ENCODE measurements around the gene CAPZB. TPM values are rescaled to one million over a fixed set of nuclear protein-coding genes. Genes with fewer than 3 reads are reported as not detected.

CAPZB gene
- polyA plus RNA-seq, 3 donors = 290 to 504 (median 407) TPM

DNA sequence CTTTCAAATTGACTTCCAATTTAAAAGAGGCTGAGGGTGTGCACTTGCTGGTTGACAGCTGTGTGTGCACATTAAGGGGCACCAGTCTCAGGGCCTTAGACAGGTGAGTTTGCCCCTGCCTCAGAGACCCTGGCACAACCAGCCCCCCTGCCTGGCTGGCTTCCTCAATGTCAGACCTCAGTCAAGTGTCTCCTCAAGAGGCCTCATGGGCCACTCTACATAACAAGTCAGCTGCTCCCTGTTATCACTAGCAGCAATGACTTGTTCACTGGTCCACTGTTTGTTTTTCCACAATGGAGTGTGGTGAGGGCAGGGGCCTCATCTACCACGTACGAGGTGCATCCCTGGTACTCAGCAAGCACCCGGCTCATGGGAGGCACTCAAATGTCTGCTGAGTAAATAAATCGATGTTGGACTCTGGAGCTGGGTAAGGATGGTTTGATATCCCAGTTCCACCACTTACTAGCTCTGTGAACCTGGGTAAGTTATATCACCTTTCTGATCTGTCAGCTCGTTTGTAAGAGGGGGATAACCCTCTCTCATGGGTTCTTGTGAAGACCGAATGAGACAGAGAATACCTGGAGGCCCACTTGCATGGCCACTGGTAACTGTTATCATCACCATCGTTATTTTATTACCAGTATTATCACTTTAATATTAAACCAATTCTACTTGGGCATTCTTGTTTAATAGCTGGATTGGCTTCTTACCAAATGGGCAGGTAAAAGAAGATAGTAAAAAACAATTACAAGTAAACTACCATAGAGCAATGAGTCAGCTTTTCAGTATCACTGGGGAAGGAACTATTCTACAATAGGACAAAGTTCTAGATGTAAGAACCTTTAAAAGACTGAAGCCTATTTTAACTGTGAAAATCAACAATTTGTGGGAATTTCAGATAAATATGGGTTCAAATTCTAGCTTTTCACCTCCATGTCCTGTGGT, 108.6 kb downstream of the CAPZB start:
- H2AFZ ChIP-seq (ENCODE audit: insufficient read depth, low read depth, low read length, poor library complexity, severe bottlenecking) = no peak overlapping the region
- H4K20me1 ChIP-seq (ENCODE audit: insufficient read depth, low read length) = peaks cover 98% of the 10 kb centered on the region
- DNase-seq = no peak
- H3K9me3 ChIP-seq (replicated peaks in 1 of 2; ENCODE audit: control insufficient read depth in 1 of 2, insufficient read depth in 1 of 2, low read length in 2 of 2) = no peaks in the 10 kb centered on the region
- H3K4me3 ChIP-seq (replicated peaks in 1 of 3; ENCODE audit: low read depth in 2 of 3, low read length in 3 of 3) = no peak overlapping the region
- WGBS (ENCODE audit: insufficient coverage) = 93% methylated on average over 2 of the region's 7 CpGs
- H3K4me3 Mint-ChIP-seq = no peak overlapping the region
- intact Hi-C loops (cut with micrococcal nuclease) = no loop called here
- peaks cover 78 to 90% of the 10 kb centered on the region in 2 donors for H3K36me3 Mint-ChIP-seq
- no peaks in the 10 kb centered on the region for H3K27me3 ChIP-seq (ENCODE audit: control insufficient read depth in 2 of 2, insufficient read depth in 2 of 2, low read length in 2 of 2)
- TF ChIP-seq, protein P1, sequence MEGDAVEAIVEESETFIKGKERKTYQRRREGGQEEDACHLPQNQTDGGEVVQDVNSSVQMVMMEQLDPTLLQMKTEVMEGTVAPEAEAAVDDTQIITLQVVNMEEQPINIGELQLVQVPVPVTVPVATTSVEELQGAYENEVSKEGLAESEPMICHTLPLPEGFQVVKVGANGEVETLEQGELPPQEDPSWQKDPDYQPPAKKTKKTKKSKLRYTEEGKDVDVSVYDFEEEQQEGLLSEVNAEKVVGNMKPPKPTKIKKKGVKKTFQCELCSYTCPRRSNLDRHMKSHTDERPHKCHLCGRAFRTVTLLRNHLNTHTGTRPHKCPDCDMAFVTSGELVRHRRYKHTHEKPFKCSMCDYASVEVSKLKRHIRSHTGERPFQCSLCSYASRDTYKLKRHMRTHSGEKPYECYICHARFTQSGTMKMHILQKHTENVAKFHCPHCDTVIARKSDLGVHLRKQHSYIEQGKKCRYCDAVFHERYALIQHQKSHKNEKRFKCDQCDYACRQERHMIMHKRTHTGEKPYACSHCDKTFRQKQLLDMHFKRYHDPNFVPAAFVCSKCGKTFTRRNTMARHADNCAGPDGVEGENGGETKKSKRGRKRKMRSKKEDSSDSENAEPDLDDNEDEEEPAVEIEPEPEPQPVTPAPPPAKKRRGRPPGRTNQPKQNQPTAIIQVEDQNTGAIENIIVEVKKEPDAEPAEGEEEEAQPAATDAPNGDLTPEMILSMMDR (IDR thresholded peaks at IDR 0.05) = no peak
- H3K9me3 Mint-ChIP-seq = peaks cover 0 to 5% (median 0%) of the 10 kb centered on the region in 7 donors
- H3K27me3 Mint-ChIP-seq (ENCODE audit: low read depth in 3 of 3) = no peaks in the 10 kb centered on the region
- peak overlapping the region in 1 of 7 donors; percentile 63 for H3K27ac Mint-ChIP-seq
- peaks cover 0 to 3% of the 10 kb centered on the region in 2 donors for H3K4me1 ChIP-seq (ENCODE audit: control insufficient read depth in 1 of 2, insufficient read depth in 2 of 2, low read length in 2 of 2)
- H3K27ac ChIP-seq (ENCODE audit: low read depth in 1 of 2, low read length in 2 of 2) = peak overlapping the region in 1 of 2 donors; percentile 49
- peaks cover 11% of the 10 kb centered on the region for H3K79me2 ChIP-seq (ENCODE audit: insufficient read depth, low read length)
- peaks cover 77 to 100% of the 10 kb centered on the region in 2 donors for H3K36me3 ChIP-seq (replicated peaks in 1 of 2; ENCODE audit: control insufficient read depth in 1 of 2, insufficient read depth in 2 of 2, low read length in 2 of 2)
- peaks cover 7% of the 10 kb centered on the region for H3K4me1 Mint-ChIP-seq
- H3K9ac ChIP-seq (ENCODE audit: insufficient read depth, low read length, poor library complexity, severe bottlenecking) = no peak overlapping the region
- H3K4me2 ChIP-seq (replicated peaks; ENCODE audit: extremely low read depth, low read length, poor library complexity, severe bottlenecking) = no peak overlapping the region

DNA sequence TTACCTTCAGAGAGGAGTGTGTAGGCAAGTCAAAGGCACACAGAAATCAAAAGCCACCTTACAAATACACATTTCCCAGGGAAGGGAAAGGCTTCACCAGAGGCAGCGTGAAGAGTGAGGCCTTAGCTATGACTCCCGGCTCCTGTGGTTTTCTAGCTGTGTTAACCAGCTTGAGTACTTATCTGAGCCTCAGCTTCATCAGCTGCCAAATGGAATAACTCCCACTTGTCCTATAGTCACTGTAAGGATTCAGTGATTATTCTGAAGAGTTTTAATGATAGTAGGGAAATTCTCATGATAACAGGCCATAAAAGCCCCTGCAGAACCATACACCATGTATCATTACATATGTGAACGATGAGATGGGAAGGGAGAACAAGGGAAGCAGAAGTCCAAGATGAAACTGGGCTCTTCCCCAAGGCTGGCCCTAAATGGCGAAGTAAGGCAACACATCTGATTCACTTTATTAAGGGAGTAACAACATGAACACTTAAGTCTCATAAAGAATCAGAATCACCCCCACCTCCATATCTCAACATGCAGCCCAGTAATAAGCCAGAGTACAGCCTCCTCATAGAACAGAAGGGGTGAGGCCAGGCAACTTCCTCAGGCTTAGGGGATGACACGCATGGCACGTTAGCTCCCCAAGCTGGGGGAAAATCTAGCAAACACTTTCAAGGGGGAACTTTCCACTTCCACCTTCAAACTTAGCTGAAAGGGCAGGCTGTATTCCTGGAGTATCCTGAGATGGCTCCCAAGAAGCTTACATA, 109.5 kb downstream of the CAPZB start:
- Histone ChIP-seq H3K4me2 (replicated peaks; ENCODE audit: extremely low read depth, low read length, poor library complexity, severe bottlenecking) (no peak overlapping the region), H3K27me3 (ENCODE audit: control insufficient read depth in 2 of 2, insufficient read depth in 2 of 2, low read length in 2 of 2) (no peaks in the 10 kb centered on the region), H3K4me1 (ENCODE audit: control insufficient read depth in 1 of 2, insufficient read depth in 2 of 2, low read length in 2 of 2) (peaks cover 0 to 12% of the 10 kb centered on the region in 2 donors), H3K79me2 (ENCODE audit: insufficient read depth, low read length) (peaks cover 11% of the 10 kb centered on the region), H4K20me1 (ENCODE audit: insufficient read depth, low read length) (peaks cover 100% of the 10 kb centered on the region), H2AFZ (ENCODE audit: insufficient read depth, low read depth, low read length, poor library complexity, severe bottlenecking) (no peak overlapping the region), H3K4me3 (replicated peaks in 1 of 3; ENCODE audit: low read depth in 2 of 3, low read length in 3 of 3) (no peak overlapping the region), H3K27ac (ENCODE audit: low read depth in 1 of 2, low read length in 2 of 2) (peak overlapping the region in 1 of 2 donors; percentile 49), H3K36me3 (replicated peaks in 1 of 2; ENCODE audit: control insufficient read depth in 1 of 2, insufficient read depth in 2 of 2, low read length in 2 of 2) (peaks cover 81 to 96% of the 10 kb centered on the region in 2 donors), H3K9ac (ENCODE audit: insufficient read depth, low read length, poor library complexity, severe bottlenecking) (no peak overlapping the region), H3K9me3 (replicated peaks in 1 of 2; ENCODE audit: control insufficient read depth in 1 of 2, insufficient read depth in 1 of 2, low read length in 2 of 2) (no peaks in the 10 kb centered on the region)
- 0% methylated on average over 2 of the region's 6 CpGs for WGBS (ENCODE audit: insufficient coverage)
- TF ChIP-seq, protein P1 (IDR thresholded peaks at IDR 0.05) = no peak
- Mint-ChIP-seq H3K27ac (peak overlapping the region in 2 of 7 donors; percentile 15 to 76), H3K4me3 (no peak overlapping the region), H3K36me3 (peaks cover 74 to 89% of the 10 kb centered on the region in 2 donors), H3K27me3 (ENCODE audit: low read depth in 3 of 3) (no peaks in the 10 kb centered on the region), H3K9me3 (peaks cover 0 to 5% (median 0%) of the 10 kb centered on the region in 7 donors), H3K4me1 (peaks cover 16% of the 10 kb centered on the region)
- DNase-seq = no peak
- intact Hi-C loops (cut with micrococcal nuclease) = no loop called here

All from CD14-positive monocyte (primary cell).